HepG2 (cell line): ENCODE results near the gene RILP. TPM values are rescaled to one million over a fixed set of nuclear protein-coding genes. Genes with fewer than 3 reads are reported as not detected.

ENCODE experiments used
- AHR ChIP-seq: IDR thresholded peaks from 2 replicates; pipeline ENCODE4 v1.6.1; 2018; ENCODE audit warnings: missing genetic modification reagents, missing compliant biosample characterization
- KIAA2018 ChIP-seq: sonication (generic); formaldehyde crosslinking; IDR thresholded peaks from 2 replicates; pipeline ENCODE4 v1.5.0; 2020; ENCODE audit warnings: mild to moderate bottlenecking, missing genetic modification reagents, borderline replicate concordance
- LCORL ChIP-seq, 2 experiments: fragments of 450-650 bp in 1 of 2; sonication (generic) in 1 of 2; formaldehyde crosslinking in 1 of 2; IDR thresholded peaks; 2 replicates each; pipeline versions ENCODE4 v1.5.0 to v1.6.1; 2017 to 2020; ENCODE audit warnings: antibody characterized with exemption in 1 of 2, missing genetic modification reagents in 1 of 2
- MYC ChIP-seq: sonication (generic); formaldehyde crosslinking; IDR thresholded peaks from 2 replicates; pipeline ENCODE4 v1.9.0; 2021; ENCODE audit warnings: missing genetic modification reagents, borderline replicate concordance
- PCBP1 ChIP-seq: fragments of 200-400 bp; formaldehyde crosslinking; IDR thresholded peaks from 2 replicates; pipeline ENCODE4 v1.6.1; 2017; ENCODE audit warnings: mild to moderate bottlenecking, low read depth, low read length, borderline replicate concordance
- SMAD9 ChIP-seq: sonication (generic); formaldehyde crosslinking; IDR thresholded peaks from 2 replicates; pipeline ENCODE4 v1.5.1; 2020; ENCODE audit warnings: mild to moderate bottlenecking, missing genetic modification reagents
- TEAD2 ChIP-seq: sonication (generic); formaldehyde crosslinking; IDR thresholded peaks from 2 replicates; pipeline ENCODE4 v1.9.0; 2021; ENCODE audit warnings: missing genetic modification reagents
- THAP8 ChIP-seq: sonication (generic); formaldehyde crosslinking; IDR thresholded peaks from 2 replicates; pipeline ENCODE4 v1.5.1; 2020; ENCODE audit warnings: missing genetic modification reagents, mild to moderate bottlenecking, borderline replicate concordance
- UBTF ChIP-seq: sonication (generic); formaldehyde crosslinking; IDR thresholded peaks from 2 replicates; pipeline ENCODE4 v1.4.0; 2020; ENCODE audit warnings: mild to moderate bottlenecking, missing genetic modification reagents
- ZNF17 ChIP-seq: sonication (generic); formaldehyde crosslinking; IDR thresholded peaks from 2 replicates; pipeline ENCODE4 v1.5.0; 2020; ENCODE audit warnings: mild to moderate bottlenecking, missing genetic modification reagents
- ZNF225 ChIP-seq: sonication (generic); formaldehyde crosslinking; IDR thresholded peaks from 2 replicates; pipeline ENCODE4 v1.4.0; 2020; ENCODE audit warnings: mild to moderate bottlenecking, missing genetic modification reagents
- ZNF800 ChIP-seq: sonication (generic); formaldehyde crosslinking; IDR thresholded peaks from 2 replicates; pipeline ENCODE4 v1.4.0; 2020; ENCODE audit warnings: missing genetic modification reagents
- polyA plus RNA-seq, 8 experiments: library from polyadenylated mRNA; depleted of rRNA in 3 of 8; stranded (reverse) in 7 of 8; unstranded in 1 of 8; fragments of >200 nt; fragmentation: Illumina TruSeq in 4 of 8; extraction: Trizol in 4 of 8; gene quantifications; 2 replicates each; pipeline versions ENCODE4 v1.2.1 to v1.2.3, GENCODE V29; 2011 to 2016; ENCODE audit warnings: low read depth in 4 of 8, missing spikeins in 1 of 8, mixed read lengths in 1 of 8; ENCODE audit not compliant: insufficient read depth in 1 of 8
- total RNA-seq, 5 experiments: library from RNA; depleted of rRNA; stranded (reverse); fragments of >200 nt; fragmentation: Illumina TruSeq; extraction: Trizol; gene quantifications; 2 replicates each; pipeline ENCODE4 v1.2.3, GENCODE V29; 2016; ENCODE audit warnings: low read depth in 1 of 5

Gene RILP
- total and polyA plus RNA-seq, 2 of the 13 experiments (the other 11 are each of a cell fraction or from before 2014, with no cell fraction given): 6.6 to 8.1 TPM

DNA sequence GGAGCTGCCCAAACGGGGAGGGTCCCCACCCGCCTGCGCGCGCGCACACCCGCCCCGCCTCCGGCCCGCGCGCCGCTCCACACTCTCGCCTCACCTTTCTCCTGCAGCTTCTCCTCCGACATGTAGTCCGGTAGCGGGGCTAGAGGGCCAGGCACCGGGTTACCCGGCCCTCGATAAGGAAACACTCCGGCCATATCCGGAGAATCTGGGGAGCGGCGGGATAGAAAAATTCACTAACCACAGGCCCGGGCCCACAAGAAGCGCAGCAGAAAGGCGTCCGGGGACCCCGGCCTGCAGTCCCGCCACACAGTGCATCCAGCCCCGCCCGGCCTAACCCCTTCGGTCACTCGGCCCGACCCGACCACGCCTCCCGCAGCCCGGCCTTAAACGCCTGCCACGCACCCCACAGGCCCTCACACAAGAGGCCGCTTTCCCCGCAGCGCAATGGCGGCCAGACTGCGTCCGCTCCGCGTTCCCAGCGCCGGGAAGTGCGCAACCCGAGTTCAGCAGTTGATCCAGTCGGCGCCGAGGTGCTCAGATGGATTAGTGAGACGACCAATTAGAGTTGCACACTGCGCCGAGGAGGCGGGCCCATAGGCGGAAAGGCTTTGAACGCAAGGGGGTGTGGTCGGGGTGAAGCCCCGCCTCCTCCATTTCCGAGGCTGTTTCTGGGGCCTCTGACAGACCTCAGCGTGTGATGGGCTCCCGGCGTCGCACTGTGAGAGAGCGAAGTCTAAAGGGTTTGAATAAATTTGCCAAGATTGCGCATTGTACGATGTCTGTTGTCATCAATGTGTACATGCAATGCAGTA, 34.9 kb upstream of the RILP start, which contains the start of gene PRPF8 (continued):
- TF ChIP-seq PCBP1: no peak
- no peak for TF ChIP-seq LCORL (IDR thresholded peaks at IDR 0.05)
- peak; percentile 63 for TF ChIP-seq LCORL (CRISPR knock-in tag; IDR thresholded peaks at IDR 0.05)
- TF ChIP-seq SMAD9: no peak
- TF ChIP-seq TEAD2 (CRISPR knock-in tag): no peak
- no peak for TF ChIP-seq ZNF17
- TF ChIP-seq AHR (CRISPR knock-in tag): peak; percentile 69; the same call in 1 of the 2 replicates
- no peak for TF ChIP-seq KIAA2018 (CRISPR knock-in tag)
- TF ChIP-seq ZNF225 (CRISPR knock-in tag): 0 out of 2 replicates have a peak, but pooled peaks have one; percentile 16
- TF ChIP-seq MYC (CRISPR knock-in tag): peak; percentile 92
- no peak for TF ChIP-seq ZNF800 (CRISPR knock-in tag)
- no peak for TF ChIP-seq THAP8 (CRISPR knock-in tag)
- TF ChIP-seq UBTF: peak; percentile 77
